HCT116 (cell line): Measurements from ENCODE around the gene C1orf105. TPM values are rescaled to one million over a fixed set of nuclear protein-coding genes. Genes with fewer than 3 reads are reported as not detected.
A peak's percentile ranks its signal among the peaks of the same experiment; 100 is the strongest.

Experiments used
- ATAC-seq: fragments of 200-7000 bp; cut with Tn5 transposase; 2 replicates; pipeline ENCODE4 v1.9.1; 2020; ENCODE audit warnings: mild to moderate bottlenecking, moderate library complexity
- BruUV-seq: library from RNA; stranded (reverse); fragments of 400-500 nt; replicated peaks from 2 replicates; lab custom pipeline; 2021; lab: Mats Ljungman, UMichigan
- CTCF ChIA-PET: fragments of 300-600 bp; sonication (Branson Sonifier 250); formaldehyde crosslinking; loops from one replicate; lab custom pipeline; 2021; ENCODE audit warnings: antibody characterized with exemption; lab: Charles Lee
- POLR2A ChIA-PET: fragments of 300-600, 350-600 bp; sonication (Branson Sonifier 250); formaldehyde crosslinking; loops from one replicate; lab custom pipeline; 2021; ENCODE audit warnings: antibody characterized with exemption; lab: Charles Lee
- RAD21 ChIA-PET, 2 experiments: fragments of 300-600 bp; sonication (Branson Sonifier 250); formaldehyde crosslinking; loops; one replicate each; lab custom pipeline; 2023; ENCODE audit warnings: low total read pairs in 2 of 2; ENCODE audit not compliant: uncharacterized antibody in 2 of 2, unreplicated experiment in 2 of 2, low non-redundant PET in 1 of 2; lab: Charles Lee
- DNase-seq: peaks from one replicate; pipeline ENCODE4 v3.0.0-alpha.2; 2010; ENCODE audit warnings: low read depth, low spot score
- H2AFZ ChIP-seq: fragments of 200-600 bp; shearing (Covaris generic), sonication (generic); 2 replicates; pipeline ENCODE4 v1.6.1; 2017; ENCODE audit warnings: low read depth, mixed run types, mixed read lengths, antibody characterized with exemption, low read length; ENCODE audit not compliant: poor library complexity, severe bottlenecking
- H3K27ac ChIP-seq: 2 replicates; pipeline ENCODE4 v1.5.1; 2012; ENCODE audit warnings: low read depth, low read length
- H3K27me3 ChIP-seq: fragments of 200-600 bp; sonication (generic); 2 replicates; pipeline ENCODE4 v1.6.1; 2016; ENCODE audit warnings: mixed run types, low read length, mixed read lengths; ENCODE audit not compliant: insufficient read depth
- H3K36me3 ChIP-seq, 2 experiments: fragments of 200-500 bp in 1 of 2; fragments of 200-600 bp in 1 of 2; sonication (Bioruptor generic) in 1 of 2; sonication (generic) in 1 of 2; 2 replicates each; pipeline versions ENCODE4 v1.5.1 to v1.6.1; 2014 to 2016; ENCODE audit warnings: low read length in 2 of 2, inconsistent platforms in 1 of 2, mixed read lengths in 1 of 2, mixed run types in 1 of 2; ENCODE audit not compliant: insufficient read depth in 2 of 2, control insufficient read depth in 1 of 2
- H3K4me1 ChIP-seq, 2 experiments: fragments of 200-600 bp in 1 of 2; sonication (generic) in 1 of 2; 2 replicates each; pipeline versions ENCODE4 v1.5.1 to v1.6.1; 2012 to 2017; ENCODE audit warnings: low read length in 2 of 2, inconsistent platforms in 1 of 2, mild to moderate bottlenecking in 1 of 2, mixed read lengths in 1 of 2, mixed run types in 1 of 2, moderate library complexity in 1 of 2; ENCODE audit not compliant: insufficient read depth in 2 of 2, control insufficient read depth in 1 of 2
- H3K4me2 ChIP-seq: fragments of 200-600 bp; sonication (generic); 2 replicates; pipeline ENCODE4 v1.6.1; 2017; ENCODE audit warnings: mixed run types, low read length, mixed read lengths
- H3K4me3 ChIP-seq, 2 experiments: fragments of 200-600 bp in 1 of 2; sonication (generic) in 1 of 2; replicated peaks in 1 of 2; 2 replicates each; pipeline ENCODE4 v1.5.1; 2011 to 2016; ENCODE audit warnings: low read length in 2 of 2, control low read depth in 1 of 2, low read depth in 1 of 2, mild to moderate bottlenecking in 1 of 2, mixed read lengths in 1 of 2, mixed run types in 1 of 2
- H3K79me2 ChIP-seq: fragments of 200-600 bp; sonication (generic); 2 replicates; pipeline ENCODE4 v1.6.1; 2017; ENCODE audit warnings: mild to moderate bottlenecking, mixed run types, low read length, moderate library complexity, mixed read lengths; ENCODE audit not compliant: insufficient read depth
- H3K9ac ChIP-seq: fragments of 200-600 bp; sonication (generic); 2 replicates; pipeline ENCODE4 v1.6.1; 2016; ENCODE audit warnings: low read length, mixed read lengths
- H3K9me2 ChIP-seq: fragments of 200-600 bp; sonication (generic), shearing (Covaris generic); 2 replicates; pipeline ENCODE4 v1.6.1; 2017; ENCODE audit warnings: mixed run types, mild to moderate bottlenecking, moderate library complexity; ENCODE audit not compliant: insufficient read depth
- H3K9me3 ChIP-seq, 2 experiments: fragments of 200-500 bp in 1 of 2; fragments of 200-600 bp in 1 of 2; sonication (Bioruptor generic) in 1 of 2; sonication (generic) in 1 of 2; 2 replicates each; pipeline ENCODE4 v1.6.1; 2014 to 2017; ENCODE audit warnings: low read length in 2 of 2, mixed read lengths in 2 of 2, inconsistent platforms in 1 of 2, low read depth in 1 of 2, mild to moderate bottlenecking in 1 of 2, mixed run types in 1 of 2, moderate library complexity in 1 of 2; ENCODE audit not compliant: control insufficient read depth in 1 of 2, insufficient read depth in 1 of 2
- H4K20me1 ChIP-seq: fragments of 200-600 bp; sonication (generic), shearing (Covaris generic); 2 replicates; pipeline ENCODE4 v1.6.1; 2017; ENCODE audit warnings: mixed run types, mild to moderate bottlenecking, moderate library complexity; ENCODE audit not compliant: insufficient read depth
- CBX3 ChIP-seq: IDR thresholded peaks from 2 replicates; pipeline ENCODE4 v1.6.1; 2012; ENCODE audit warnings: low read depth
- CEBPB ChIP-seq: IDR thresholded peaks from 2 replicates; pipeline ENCODE4 v1.6.1; 2012; ENCODE audit warnings: low read depth
- EGR1 ChIP-seq: IDR thresholded peaks from 2 replicates; pipeline ENCODE4 v1.6.1; 2012; ENCODE audit warnings: low read depth
- ELF1 ChIP-seq: IDR thresholded peaks from 2 replicates; pipeline ENCODE4 v1.6.1; 2012; ENCODE audit warnings: low read depth, borderline replicate concordance
- EZH2 ChIP-seq: fragments of 200-600 bp; sonication (generic); IDR thresholded peaks from 2 replicates; pipeline ENCODE4 v1.6.1; 2017; ENCODE audit warnings: antibody characterized with exemption, mixed run types
- EZH2phosphoT487 ChIP-seq: fragments of 200-600 bp; IDR thresholded peaks from 2 replicates; pipeline ENCODE4 v1.6.1; 2018; ENCODE audit warnings: antibody characterized with exemption, borderline replicate concordance
- MAX ChIP-seq: IDR thresholded peaks from 2 replicates; pipeline ENCODE4 v1.6.1; 2012
- POLR2A ChIP-seq: IDR thresholded peaks from 2 replicates; pipeline ENCODE4 v1.7.0; 2011; ENCODE audit warnings: borderline replicate concordance; ENCODE audit not compliant: insufficient read depth, insufficient read length; ENCODE audit errors: extremely low read depth
- POLR2AphosphoS5 ChIP-seq: IDR thresholded peaks from 2 replicates; pipeline ENCODE4 v1.6.1; 2011; ENCODE audit warnings: mild to moderate bottlenecking, low read depth, low read length, moderate library complexity
- RAD21 ChIP-seq: IDR thresholded peaks from 2 replicates; pipeline ENCODE4 v1.6.1; 2012; ENCODE audit warnings: low read depth, mild to moderate bottlenecking
- REST ChIP-seq: IDR thresholded peaks from 2 replicates; pipeline ENCODE4 v1.6.1; 2012; ENCODE audit warnings: low read depth
- SRF ChIP-seq: IDR thresholded peaks from 2 replicates; pipeline ENCODE4 v1.6.1; 2012; ENCODE audit warnings: low read depth
- YY1 ChIP-seq: IDR thresholded peaks from 2 replicates; pipeline ENCODE4 v1.6.1; 2011; ENCODE audit warnings: low read length, low read depth, moderate library complexity, mild to moderate bottlenecking; ENCODE audit not compliant: insufficient replicate concordance; ENCODE audit errors: extremely low read depth
- ZBTB33 ChIP-seq: IDR thresholded peaks from 2 replicates; pipeline ENCODE4 v1.6.1; 2011; ENCODE audit warnings: mild to moderate bottlenecking, low read length, moderate library complexity; ENCODE audit not compliant: insufficient replicate concordance; ENCODE audit errors: extremely low read depth
- intact Hi-C: fragments of 100-400 bp; cut with micrococcal nuclease; formaldehyde crosslinking; loops from 2 replicates; pipeline ENCODE4 v1.10.0; 2022
- total RNA-seq: library from RNA; stranded (reverse); gene quantifications from one replicate; pipeline ENCODE4 v1.2.1, GENCODE V29; 2021; ENCODE audit not compliant: unreplicated experiment

Gene C1orf105
- total RNA-seq, 1 experiment from 2014 or later, result not detected

- Histone ChIP-seq H3K27me3 (no peaks in the 10 kb centered on the region), H3K9me3 (no peaks in the 10 kb centered on the region), H2AFZ (no peak overlapping the region), H3K79me2 (peaks cover 12% of the 10 kb centered on the region), H3K27ac (no peak overlapping the region), H3K36me3 (no peaks in the 10 kb centered on the region), H3K4me2 (no peak overlapping the region), H3K9ac (no peak overlapping the region), H4K20me1 (no peaks in the 10 kb centered on the region), H3K4me3 (no peak overlapping the region), H3K4me1 (peaks cover 1 to 31% of the 10 kb centered on the region in 2 experiments; a peak in 3 of 4 replicates), H3K9me2 (no peaks in the 10 kb centered on the region)
- CTCF ChIA-PET, result no interaction called here
- DNase-seq, result no peak
- POLR2A ChIA-PET, result no interaction called here
- RAD21 ChIA-PET, result no interaction called here
- ATAC-seq, result no peak
- BruUV-seq, result no TSS peak
- TF ChIP-seq MAX (no peak), ELF1 (no peak), RAD21 (no peak), EGR1 (no peak)
- intact Hi-C loops, result no loop called here
Measured at GRCh38 chr1:172447641-172448040, 27.2 kb downstream of the C1orf105 start.

GRCh38 chr1:172448995-172449584 is 28.6 kb downstream of the C1orf105 start:
- Histone ChIP-seq H3K4me3 (no peak overlapping the region), H3K9me3 (no peaks in the 10 kb centered on the region), H3K9ac (no peak overlapping the region), H4K20me1 (no peaks in the 10 kb centered on the region), H3K27me3 (no peaks in the 10 kb centered on the region), H3K4me1 (peaks cover 0 to 24% of the 10 kb centered on the region in 2 experiments; a peak in 2 of 4 replicates), H3K27ac (no peak overlapping the region), H3K79me2 (no peaks in the 10 kb centered on the region), H3K36me3 (no peaks in the 10 kb centered on the region), H2AFZ (peak overlapping the region; percentile 70), H3K9me2 (no peaks in the 10 kb centered on the region), H3K4me2 (no peak overlapping the region)
- ATAC-seq, result no peak
- no peak for DNase-seq
- ChIA-PET POLR2A (no interaction called here), CTCF (interaction anchor here (3.3 kb wide), 1 partner anchor 271 kb away, joined by 24 read pairs; no protein-coding TSS in a partner anchor), RAD21 (interaction anchor here in 1 of 2 experiments (0.5 kb wide), 1 partner anchor 36 kb away, joined by 3 read pairs; no protein-coding TSS in a partner anchor)
- intact Hi-C loops, result no loop called here
- no TSS peak for BruUV-seq
- TF ChIP-seq CEBPB (no peak), EZH2phosphoT487 (no peak), CBX3 (no peak), POLR2AphosphoS5 (no peak), SRF (no peak), EZH2 (no peak), REST (no peak), YY1 (no peak), ZBTB33 (no peak), POLR2A (no peak), MAX (no peak)
